Measurements from ENCODE around the gene MDC1.
A peak's percentile ranks its signal among the peaks of the same experiment; 100 is the strongest.
"Not testable (repeated sequence)": the region's sequence is repeated elsewhere in the genome, so short reads cannot be mapped to it uniquely, and the experiment has no call there.

Gene MDC1

GRCh38 chr6:30678964-30679726 is 37.9 kb downstream of the MDC1 start:
- peak; percentile 70 to 71 for DNase-seq

- DNase-seq: no peak
These were observed 40.3 kb downstream of the MDC1 start for GRCh38 chr6:30676660-30677285.

- DNase-seq: peak; percentile 92 to 96
These were observed 44.4 kb downstream of the MDC1 start, which contains the start of gene DHX16 for GRCh38 chr6:30672445-30673253. DHX16 (minus strand) TSS chr6:30673006; CDS start chr6:30672841, 165 bp downstream.

- DNase-seq: no peak
These were observed 46.1 kb downstream of the MDC1 start for GRCh38 chr6:30670760-30671527.

GRCh38 chr6:30666300-30666699 is 50.8 kb downstream of the MDC1 start:
- DNase-seq: not testable (repeated sequence)

- no peak for DNase-seq
These were observed 51.9 kb downstream of the MDC1 start for GRCh38 chr6:30664994-30665767.

GRCh38 chr6:30657922-30658321 is 59.2 kb downstream of the MDC1 start:
- not testable (repeated sequence) for DNase-seq

GRCh38 chr6:30657454-30657853 is 59.6 kb downstream of the MDC1 start:
- no peak for DNase-seq

GRCh38 chr6:30656513-30656912 is 60.6 kb downstream of the MDC1 start:
- DNase-seq: no peak

- DNase-seq: no peak
These were observed 61.4 kb downstream of the MDC1 start for GRCh38 chr6:30655743-30656094.

- no peak for DNase-seq
These were observed 62.0 kb downstream of the MDC1 start for GRCh38 chr6:30654798-30655742.

GRCh38 chr6:30651143-30651542 is 65.9 kb downstream of the MDC1 start:
- DNase-seq: no peak

All from NCI-H2081 (cell line).